NCI-H526 treated with DMSO at 0.1 percent for 48 hours (cell line): ENCODE measurements around the gene MAP3K7.

ENCODE experiments used
- DNase-seq: peaks from one replicate; lab custom pipeline; 2025; lab: John Stamatoyannopoulos, UW

MAP3K7 gene

GRCh38 chr6:90530882-90531281, 56.0 kb downstream of the MAP3K7 start:
- no peak for DNase-seq

- DNase-seq = no peak
These were observed 61.5 kb downstream of the MAP3K7 start for GRCh38 chr6:90525421-90525820.

GRCh38 chr6:90523779-90524310, 63.0 kb downstream of the MAP3K7 start:
- DNase-seq = no peak

GRCh38 chr6:90521955-90522354, 64.9 kb downstream of the MAP3K7 start:
- no peak for DNase-seq

- no peak for DNase-seq
These were observed 70.7 kb downstream of the MAP3K7 start for GRCh38 chr6:90516074-90516660.

- no peak for DNase-seq
These were observed 72.4 kb downstream of the MAP3K7 start for GRCh38 chr6:90514496-90514895.

GRCh38 chr6:90508753-90509152, 78.1 kb downstream of the MAP3K7 start:
- DNase-seq = no peak

- DNase-seq = no peak
These were observed 83.9 kb downstream of the MAP3K7 start for GRCh38 chr6:90502866-90503407.

GRCh38 chr6:90502381-90502780, 84.5 kb downstream of the MAP3K7 start:
- no peak for DNase-seq

- no peak for DNase-seq
These were observed 86.4 kb downstream of the MAP3K7 start for GRCh38 chr6:90500458-90500857.

- DNase-seq = no peak
These were observed 89.5 kb downstream of the MAP3K7 start for GRCh38 chr6:90497411-90497810.

- no peak for DNase-seq
These were observed 90.4 kb downstream of the MAP3K7 start for GRCh38 chr6:90496258-90497016.

- no peak for DNase-seq
These were observed 91.6 kb downstream of the MAP3K7 start for GRCh38 chr6:90495216-90495817.

GRCh38 chr6:90494067-90494780, 92.6 kb downstream of the MAP3K7 start:
- no peak for DNase-seq

- no peak for DNase-seq
These were observed 93.5 kb downstream of the MAP3K7 start for GRCh38 chr6:90493332-90493731.

- DNase-seq = no peak
These were observed 94.1 kb downstream of the MAP3K7 start for GRCh38 chr6:90492798-90493197.

- no peak for DNase-seq
These were observed 94.5 kb downstream of the MAP3K7 start for GRCh38 chr6:90492369-90492768.

- no peak for DNase-seq
These were observed 96.7 kb downstream of the MAP3K7 start for GRCh38 chr6:90490030-90490716.

- no peak for DNase-seq
These were observed 98.1 kb downstream of the MAP3K7 start for GRCh38 chr6:90488816-90489215.

- no peak for DNase-seq
These were observed 101.1 kb downstream of the MAP3K7 start for GRCh38 chr6:90485635-90486277.

- DNase-seq = no peak
These were observed 102.0 kb downstream of the MAP3K7 start for GRCh38 chr6:90484903-90485302.
